Spleen (tissue), 11 donors: Measurements from ENCODE around the gene SGO2. TPM values are rescaled to one million over a fixed set of nuclear protein-coding genes. Genes with fewer than 3 reads are reported as not detected.

ENCODE experiments used
- DNase-seq: peaks from one replicate; pipeline ENCODE4 v3.0.0-alpha.2; 2020
- H3K27ac ChIP-seq, 8 donors: fragments of 200-600 bp; sonication (generic) in 7 of 8; 1 replicate in 4 of 8; 2 replicates in 4 of 8; pipeline versions ENCODE4 v1.5.0 to v1.8.0; 2016 to 2021; ENCODE audit warnings: inconsistent platforms in 4 of 8, mild to moderate bottlenecking in 4 of 8, moderate library complexity in 1 of 8
- H3K27me3 ChIP-seq, 7 donors: fragments of 200-600 bp; sonication (generic) in 6 of 7; replicated peaks in 1 of 7; 1 replicate in 4 of 7; 2 replicates in 3 of 7; pipeline versions ENCODE4 v1.5.0 to v1.8.0; 2016 to 2021; ENCODE audit warnings: inconsistent platforms in 3 of 7, mild to moderate bottlenecking in 1 of 7
- H3K36me3 ChIP-seq, 6 donors: fragments of 200-600 bp; sonication (generic) in 5 of 6; 1 replicate in 4 of 6; 2 replicates in 2 of 6; pipeline versions ENCODE4 v1.5.0 to v1.8.0; 2016 to 2021; ENCODE audit warnings: inconsistent platforms in 2 of 6
- H3K4me1 ChIP-seq, 6 donors: fragments of 200-600 bp; sonication (generic) in 5 of 6; 1 replicate in 3 of 6; 2 replicates in 3 of 6; pipeline versions ENCODE4 v1.5.0 to v1.8.0; 2016 to 2021; ENCODE audit warnings: inconsistent platforms in 3 of 6
- H3K4me3 ChIP-seq, 8 donors: fragments of 200-600 bp; sonication (generic) in 7 of 8; 1 replicate in 4 of 8; 2 replicates in 4 of 8; pipeline versions ENCODE4 v1.5.0 to v1.8.0; 2016 to 2021; ENCODE audit warnings: inconsistent platforms in 4 of 8, mild to moderate bottlenecking in 4 of 8, moderate library complexity in 2 of 8
- H3K9me3 ChIP-seq, 8 donors: fragments of 200-600 bp; sonication (generic) in 7 of 8; 1 replicate in 4 of 8; 2 replicates in 4 of 8; pipeline versions ENCODE4 v1.5.0 to v1.8.0; 2016 to 2021; ENCODE audit warnings: inconsistent platforms in 4 of 8
- CTCF ChIP-seq, 11 experiments: fragments of 200-600 bp in 7 of 11; fragments of 450-650 bp in 4 of 11; sonication (generic) in 4 of 11; IDR thresholded peaks in 8 of 11; conservative IDR thresholded peaks in 3 of 11; 1 replicate in 7 of 11; 2 replicates in 4 of 11; pipeline versions ENCODE4 v1.4.0 to v1.8.0; 2016 to 2021; ENCODE audit warnings: antibody characterized with exemption in 11 of 11, inconsistent platforms in 4 of 11, mild to moderate bottlenecking in 1 of 11
- POLR2A ChIP-seq, 3 donors: fragments of 450-650 bp; IDR thresholded peaks; one replicate each; pipeline ENCODE4 v1.5.1; 2017; ENCODE audit warnings: antibody characterized with exemption in 3 of 3, mild to moderate bottlenecking in 1 of 3
- POLR2AphosphoS5 ChIP-seq, 3 donors: sonication (generic); formaldehyde crosslinking; IDR thresholded peaks; one replicate each; pipeline ENCODE4 v1.5.1; 2017; ENCODE audit warnings: antibody characterized with exemption in 3 of 3
- WGBS, 5 donors: extraction: QIAGEN DNeasy Blood & Tissue Kit in 3 of 5; methylation state at CpG; one replicate each; pipeline versions ENCODE4 v1.1.5 to v1.1.7; 2013 to 2018; 5-methylcytosine and 5-hydroxymethylcytosine counted together
- intact Hi-C: fragments of 100-400 bp; cut with DNase I; formaldehyde crosslinking; loops from one replicate; pipeline ENCODE4 v1.15.0; 2023; ENCODE audit warnings: low total_unique reads
- polyA plus RNA-seq, 3 donors: library from polyadenylated mRNA; stranded (reverse); fragments of 200-250 nt; gene quantifications; one replicate each; pipeline ENCODE4 v1.2.1, GENCODE V29; 2013
- total RNA-seq, 7 donors: library from RNA; depleted of rRNA in 3 of 7; stranded (reverse); fragments of >200 nt in 3 of 7; fragmentation: NEBNext Ultra II Directional in 4 of 7; extraction: Animal tissue kit (Norgen Biotek cat#: 25700) in 4 of 7; gene quantifications; one replicate each; pipeline versions ENCODE4 v1.1.0 to v1.2.1, GENCODE V29; 2016 to 2021
- donor health status: healthy with polysubstance abuse.
- donor health status: DM: no; HTN: no; CAD: no; lungs with moderate emphysema.
- donor health status: DM: no; HTN: no; CAD: no.
- donor health status: Bipolar disorder and iron deficiency.
- donor health status: healthy.
- donor health status: DM: no; HTN: no; CAD: no.
- donor health status: DM: yes; HTN: yes; CAD: no.

SGO2 gene
- total and polyA plus RNA-seq, 10 donors, result 0.85 to 9.9 (median 3.9) TPM

- H3K27ac ChIP-seq, result no peak overlapping the region
- no peak for DNase-seq
- no peak overlapping the region for H3K4me3 ChIP-seq
- no peaks in the 10 kb centered on the region for H3K27me3 ChIP-seq
- no peak for TF ChIP-seq POLR2A (IDR thresholded peaks at IDR 0.05)
- H3K9me3 ChIP-seq, result no peaks in the 10 kb centered on the region
- intact Hi-C loops, result no loop called here
- H3K4me1 ChIP-seq, result no peaks in the 10 kb centered on the region
- peaks cover 6 to 96% (median 59%) of the 10 kb centered on the region in 6 donors for H3K36me3 ChIP-seq
Measured at GRCh38 chr2:200492656-200493055, 33.4 kb upstream of the SGO2 start.

DNA sequence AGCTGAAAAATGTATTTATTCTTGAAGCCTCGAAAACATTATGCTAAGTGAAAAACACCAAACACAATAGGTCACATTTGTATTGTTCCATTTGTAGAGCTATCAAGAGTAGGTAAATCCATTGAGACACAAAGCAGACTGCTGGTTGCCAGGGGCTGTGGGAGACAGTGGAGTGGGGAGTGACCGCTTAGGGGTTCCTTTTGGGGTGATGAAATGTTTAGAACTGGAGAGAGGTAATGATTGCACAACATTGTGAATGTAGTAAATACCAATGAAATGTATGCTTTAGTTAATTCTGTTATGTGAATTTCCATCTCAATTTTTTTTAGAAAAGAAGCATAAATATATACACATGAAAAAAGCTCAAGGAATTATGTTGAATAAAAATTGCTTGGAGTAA, 32.0 kb upstream of the SGO2 start:
- no peak for DNase-seq
- no peaks in the 10 kb centered on the region for H3K9me3 ChIP-seq
- H3K27me3 ChIP-seq, result no peaks in the 10 kb centered on the region
- intact Hi-C loops, result no loop called here
- 78 to 93% (median 87%) methylated on average over 2 of the region's 2 CpGs for WGBS, 5 donors
- H3K36me3 ChIP-seq, result peaks cover 6 to 100% (median 71%) of the 10 kb centered on the region in 6 donors
- H3K4me3 ChIP-seq, result no peak overlapping the region
- no peak overlapping the region for H3K27ac ChIP-seq
- no peak for TF ChIP-seq POLR2A (IDR thresholded peaks at IDR 0.05)
- TF ChIP-seq POLR2AphosphoS5 (IDR thresholded peaks at IDR 0.05), result no peak
- TF ChIP-seq CTCF (IDR thresholded peaks at IDR 0.05 in 8 of 11, conservative IDR thresholded peaks at IDR 0.05 in 3 of 11), result no peak
- H3K4me1 ChIP-seq, result no peaks in the 10 kb centered on the region

GRCh38 chr2:200496696-200497095, 29.3 kb upstream of the SGO2 start:
- Histone ChIP-seq H3K4me1 (no peaks in the 10 kb centered on the region), H3K9me3 (no peaks in the 10 kb centered on the region), H3K36me3 (peaks cover 2 to 76% (median 50%) of the 10 kb centered on the region in 6 donors), H3K27ac (no peak overlapping the region), H3K4me3 (no peak overlapping the region), H3K27me3 (no peaks in the 10 kb centered on the region)
- no peak for DNase-seq
- intact Hi-C loops, result no loop called here
- no peak for TF ChIP-seq CTCF (IDR thresholded peaks at IDR 0.05 in 8 of 11, conservative IDR thresholded peaks at IDR 0.05 in 3 of 11)
- no peak for TF ChIP-seq POLR2A (IDR thresholded peaks at IDR 0.05)
- TF ChIP-seq POLR2AphosphoS5 (IDR thresholded peaks at IDR 0.05), result no peak
- 82 to 100% (median 96%) methylated on average over 1 of the region's 1 CpG for WGBS, 5 donors

DNA sequence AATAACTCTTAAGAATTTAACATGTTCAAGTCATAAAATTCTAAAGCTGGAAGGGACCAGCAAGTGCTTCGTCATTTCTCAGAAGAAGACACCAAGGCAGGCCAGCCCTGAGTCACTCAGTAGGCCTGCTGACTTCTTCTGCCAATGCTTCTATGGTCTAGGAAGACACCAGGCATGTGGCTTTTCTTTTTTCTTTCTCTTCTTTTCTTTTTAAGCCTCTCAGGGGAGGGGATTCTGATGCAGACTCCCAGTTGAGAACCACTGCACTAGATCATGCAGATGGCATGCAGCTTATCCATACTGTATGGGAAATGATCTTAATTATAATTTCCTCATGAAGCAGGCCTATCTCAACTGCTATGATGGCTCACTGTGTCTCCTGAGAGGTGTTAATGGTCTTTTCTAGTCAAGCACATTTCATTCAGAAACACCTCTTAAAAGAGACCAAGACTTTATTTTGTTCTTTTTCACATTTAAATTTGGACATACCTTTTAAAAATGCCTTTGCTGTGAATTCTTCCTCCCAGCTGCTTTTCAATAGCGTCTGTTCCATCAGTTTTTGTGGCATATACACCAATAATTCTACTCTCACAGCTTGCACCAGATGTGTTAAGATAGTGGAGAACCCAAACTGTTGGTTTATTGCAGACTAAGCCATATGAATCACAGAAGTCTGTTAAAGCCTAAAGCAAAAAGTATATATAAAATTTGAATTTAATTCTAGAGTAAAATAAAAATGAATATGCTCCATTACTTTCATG, 27.4 kb upstream of the SGO2 start:
- Histone ChIP-seq H3K27ac (no peak overlapping the region), H3K27me3 (no peaks in the 10 kb centered on the region), H3K4me1 (no peaks in the 10 kb centered on the region), H3K36me3 (peaks cover 0 to 74% (median 44%) of the 10 kb centered on the region in 6 donors), H3K4me3 (no peak overlapping the region), H3K9me3 (no peaks in the 10 kb centered on the region)
- intact Hi-C loops, result no loop called here
- TF ChIP-seq POLR2AphosphoS5 (IDR thresholded peaks at IDR 0.05) (no peak), POLR2A (IDR thresholded peaks at IDR 0.05) (no peak), CTCF (IDR thresholded peaks at IDR 0.05 in 8 of 11, conservative IDR thresholded peaks at IDR 0.05 in 3 of 11) (no peak)
- DNase-seq, result no peak
- 91 to 97% (median 96%) methylated on average over 2 of the region's 2 CpGs for WGBS, 5 donors
